Measurements from ENCODE around the gene DDIAS.

- TF ChIP-seq, protein P1, sequence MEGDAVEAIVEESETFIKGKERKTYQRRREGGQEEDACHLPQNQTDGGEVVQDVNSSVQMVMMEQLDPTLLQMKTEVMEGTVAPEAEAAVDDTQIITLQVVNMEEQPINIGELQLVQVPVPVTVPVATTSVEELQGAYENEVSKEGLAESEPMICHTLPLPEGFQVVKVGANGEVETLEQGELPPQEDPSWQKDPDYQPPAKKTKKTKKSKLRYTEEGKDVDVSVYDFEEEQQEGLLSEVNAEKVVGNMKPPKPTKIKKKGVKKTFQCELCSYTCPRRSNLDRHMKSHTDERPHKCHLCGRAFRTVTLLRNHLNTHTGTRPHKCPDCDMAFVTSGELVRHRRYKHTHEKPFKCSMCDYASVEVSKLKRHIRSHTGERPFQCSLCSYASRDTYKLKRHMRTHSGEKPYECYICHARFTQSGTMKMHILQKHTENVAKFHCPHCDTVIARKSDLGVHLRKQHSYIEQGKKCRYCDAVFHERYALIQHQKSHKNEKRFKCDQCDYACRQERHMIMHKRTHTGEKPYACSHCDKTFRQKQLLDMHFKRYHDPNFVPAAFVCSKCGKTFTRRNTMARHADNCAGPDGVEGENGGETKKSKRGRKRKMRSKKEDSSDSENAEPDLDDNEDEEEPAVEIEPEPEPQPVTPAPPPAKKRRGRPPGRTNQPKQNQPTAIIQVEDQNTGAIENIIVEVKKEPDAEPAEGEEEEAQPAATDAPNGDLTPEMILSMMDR (IDR thresholded peaks at IDR 0.05 in 2 of 3, conservative IDR thresholded peaks at IDR 0.05 in 1 of 3; ENCODE audit: borderline replicate concordance in 1 of 3, insufficient read depth in 1 of 3, low read depth in 2 of 3, low read length in 2 of 3): no peak
- TF ChIP-seq EGR1 (IDR thresholded peaks at IDR 0.05; ENCODE audit: low read depth) (no peak), MAX (IDR thresholded peaks at IDR 0.05) (no peak)
These were observed 44.4 kb upstream of the DDIAS start for GRCh38 chr11:82857145-82857544.

Measured in HCT116 (cell line).